Prostate gland (tissue), 2 donors: ENCODE data around the gene CARD6. TPM values are rescaled to one million over a fixed set of nuclear protein-coding genes. Genes with fewer than 3 reads are reported as not detected.
A peak's percentile ranks its signal among the peaks of the same experiment; 100 is the strongest.
"Not testable (repeated sequence)": the region's sequence is repeated elsewhere in the genome, so short reads cannot be mapped to it uniquely, and the experiment has no call there.

Experiments used
- DNase-seq: peaks from one replicate; pipeline ENCODE4 v3.0.0-alpha.2; 2019; ENCODE audit warnings: low spot score
- H3K27ac ChIP-seq, 2 donors: fragments of 200-600 bp; sonication (generic); 2 replicates each; pipeline ENCODE4 v1.5.1; 2017 to 2019
- H3K27me3 ChIP-seq: fragments of 200-600 bp; sonication (generic); replicated peaks from 2 replicates; pipeline ENCODE4 v1.5.1; 2019; ENCODE audit not compliant: insufficient read depth
- H3K36me3 ChIP-seq, 2 donors: fragments of 200-600 bp; sonication (generic); 1 replicate in 1 of 2; 2 replicates in 1 of 2; pipeline versions ENCODE4 v1.5.1 to v1.8.1; 2017 to 2019
- H3K4me1 ChIP-seq: fragments of 200-600 bp; sonication (generic); replicated peaks from 2 replicates; pipeline ENCODE4 v1.5.1; 2019
- H3K4me3 ChIP-seq, 2 donors: fragments of 200-600 bp; sonication (generic); 2 replicates each; pipeline ENCODE4 v1.5.1; 2017 to 2019
- H3K9me3 ChIP-seq: fragments of 200-600 bp; sonication (generic); 2 replicates; pipeline ENCODE4 v1.5.1; 2017
- CTCF ChIP-seq, 4 experiments: fragments of 200-600 bp in 2 of 4; fragments of 450-650 bp in 2 of 4; sonication (generic) in 2 of 4; IDR thresholded peaks; 1 replicate in 3 of 4; 2 replicates in 1 of 4; pipeline ENCODE4 v1.5.1; 2016 to 2019; ENCODE audit warnings: antibody characterized with exemption in 4 of 4, mild to moderate bottlenecking in 2 of 4, moderate library complexity in 2 of 4
- POLR2A ChIP-seq: fragments of 450-650 bp; IDR thresholded peaks from one replicate; pipeline ENCODE4 v1.6.1; 2016; ENCODE audit warnings: antibody characterized with exemption, mild to moderate bottlenecking
- POLR2AphosphoS5 ChIP-seq: sonication (generic); formaldehyde crosslinking; IDR thresholded peaks from one replicate; pipeline ENCODE4 v1.6.1; 2017; ENCODE audit warnings: antibody characterized with exemption
- WGBS: methylation state at CpG from one replicate; pipeline ENCODE4 v1.1.5; 2018; 5-methylcytosine and 5-hydroxymethylcytosine counted together
- intact Hi-C: fragments of 100-400 bp; cut with DNase I; formaldehyde crosslinking; loops from one replicate; pipeline ENCODE4 v1.14.2; 2022
- total RNA-seq, 2 donors: library from RNA; depleted of rRNA; stranded (reverse); fragments of >200 nt; gene quantifications; one replicate each; pipeline ENCODE4 v1.1.0, GENCODE V29; 2016

The CARD6 gene
- 1 to 10 TPM; 1.3 to 5.4 TPM for total RNA-seq

GRCh38 chr5:40841068-40841805, at the start of gene CARD6:
TSS of gene CARD6 (plus strand) at chr5:40841367. CDS start at chr5:40841383, 16 bp downstream.
- H3K9me3 ChIP-seq, result no peaks in the 10 kb centered on the region
- WGBS, result 43% methylated on average over 9 of the region's 9 CpGs
- H3K27ac ChIP-seq, result peak within 1 kb of the TSS in 1 of 2 donors; percentile 28
- no peaks in the 10 kb centered on the region for H3K27me3 ChIP-seq
- intact Hi-C loops, result no loop called here
- H3K4me1 ChIP-seq, result no peaks in the 10 kb centered on the region
- H3K36me3 ChIP-seq, result no peaks in the 10 kb centered on the region
- no peak for TF ChIP-seq POLR2AphosphoS5
- TF ChIP-seq POLR2A, result no peak
- TF ChIP-seq CTCF (IDR thresholded peaks at IDR 0.05), result no peak
- DNase-seq, result no peak
- peak within 1 kb of the TSS in 1 of 2 donors; percentile 5 for H3K4me3 ChIP-seq

GRCh38 chr5:40791715-40792139, 49.4 kb upstream of the CARD6 start:
- Histone ChIP-seq H3K27me3 (no peaks in the 10 kb centered on the region), H3K9me3 (no peaks in the 10 kb centered on the region), H3K27ac (no peak overlapping the region), H3K36me3 (no peaks in the 10 kb centered on the region), H3K4me1 (peaks cover 8% of the 10 kb centered on the region), H3K4me3 (no peak overlapping the region)
- 35% methylated on average over 3 of the region's 3 CpGs for WGBS
- intact Hi-C loops, result no loop called here
- DNase-seq, result no peak
- TF ChIP-seq CTCF (IDR thresholded peaks at IDR 0.05), result no peak
- TF ChIP-seq POLR2A, result no peak
- no peak for TF ChIP-seq POLR2AphosphoS5

- H3K4me3 ChIP-seq, intact Hi-C loops, H3K4me1 ChIP-seq, H3K27ac ChIP-seq, H3K36me3 ChIP-seq, H3K9me3 ChIP-seq, H3K27me3 ChIP-seq, DNase-seq: not testable (repeated sequence)
- WGBS, result 89% methylated on average over 10 of the region's 10 CpGs
These were observed 48.5 kb upstream of the CARD6 start for GRCh38 chr5:40792691-40793090.

GRCh38 chr5:40794340-40794739, 46.8 kb upstream of the CARD6 start:
- H3K4me3 ChIP-seq, intact Hi-C loops, H3K36me3 ChIP-seq, DNase-seq, H3K4me1 ChIP-seq, H3K27me3 ChIP-seq, H3K27ac ChIP-seq, H3K9me3 ChIP-seq: not testable (repeated sequence)

GRCh38 chr5:40794877-40795276, 46.3 kb upstream of the CARD6 start:
- H3K27me3 ChIP-seq, DNase-seq, intact Hi-C loops, H3K9me3 ChIP-seq, H3K36me3 ChIP-seq, H3K27ac ChIP-seq, H3K4me3 ChIP-seq, H3K4me1 ChIP-seq: not testable (repeated sequence)
- WGBS, result 91% methylated on average over 3 of the region's 3 CpGs

- TF ChIP-seq POLR2AphosphoS5 (peak; percentile 22), CTCF (IDR thresholded peaks at IDR 0.05) (no peak), POLR2A (no peak)
- Histone ChIP-seq H3K4me1 (peaks cover 8% of the 10 kb centered on the region), H3K27ac (peak overlapping the region; percentile 5 to 97)
These were observed 44.7 kb upstream of the CARD6 start for GRCh38 chr5:40796487-40796889.

More at GRCh38 chr5:40796487-40796889, 44.7 kb upstream of the CARD6 start:
- no peak for DNase-seq
- H3K36me3 ChIP-seq, result no peaks in the 10 kb centered on the region
- intact Hi-C loops, result no loop called here
- 20% methylated on average over 3 of the region's 3 CpGs for WGBS
- no peaks in the 10 kb centered on the region for H3K9me3 ChIP-seq
- H3K27me3 ChIP-seq, result no peaks in the 10 kb centered on the region
- H3K4me3 ChIP-seq, result peak overlapping the region; percentile 87 to 89
